Liver (tissue), 9 donors: Measurements from ENCODE around the gene WWC1. TPM values are rescaled to one million over a fixed set of nuclear protein-coding genes. Genes with fewer than 3 reads are reported as not detected.

Source experiments
- DNase-seq: peaks from one replicate; pipeline ENCODE4 v3.0.0-alpha.2; 2017; ENCODE audit warnings: low spot score
- H3K27ac ChIP-seq, 2 donors: one replicate each; pipeline ENCODE4 v1.7.0; 2013; ENCODE audit warnings: inconsistent platforms in 2 of 2, low read length in 2 of 2, control low read depth in 1 of 2, low read depth in 1 of 2, mild to moderate bottlenecking in 1 of 2
- H3K27me3 ChIP-seq, 4 donors: one replicate each; pipeline versions ENCODE4 v1.6.1 to v1.7.0; 2013; ENCODE audit warnings: low read length in 3 of 4, inconsistent platforms in 1 of 4, mild to moderate bottlenecking in 1 of 4, moderate library complexity in 1 of 4; ENCODE audit not compliant: control insufficient read depth in 4 of 4, insufficient read depth in 4 of 4
- H3K36me3 ChIP-seq, 4 donors: one replicate each; pipeline versions ENCODE4 v1.6.1 to v1.7.0; 2013; ENCODE audit warnings: low read length in 3 of 4, mild to moderate bottlenecking in 3 of 4, low read depth in 1 of 4, moderate library complexity in 1 of 4; ENCODE audit not compliant: control insufficient read depth in 4 of 4, insufficient read depth in 3 of 4
- H3K4me1 ChIP-seq, 4 donors: one replicate each; pipeline versions ENCODE4 v1.6.1 to v1.7.0; 2013; ENCODE audit warnings: low read length in 3 of 4, mild to moderate bottlenecking in 3 of 4, moderate library complexity in 1 of 4; ENCODE audit not compliant: control insufficient read depth in 4 of 4, insufficient read depth in 4 of 4
- H3K4me3 ChIP-seq, 3 donors: one replicate each; pipeline versions ENCODE4 v1.6.1 to v1.7.0; 2013; ENCODE audit warnings: low read length in 3 of 3, control low read depth in 1 of 3, low read depth in 1 of 3, mild to moderate bottlenecking in 1 of 3
- H3K9ac ChIP-seq, 2 donors: one replicate each; pipeline ENCODE4 v1.7.0; 2013; ENCODE audit warnings: low read length in 2 of 2, mild to moderate bottlenecking in 2 of 2, moderate library complexity in 2 of 2, control low read depth in 1 of 2, low read depth in 1 of 2
- H3K9me3 ChIP-seq, 4 donors: one replicate each; pipeline versions ENCODE4 v1.6.1 to v1.7.0; 2013; ENCODE audit warnings: low read length in 3 of 4; ENCODE audit not compliant: control insufficient read depth in 4 of 4
- ATF3 ChIP-seq: IDR thresholded peaks from 2 replicates; pipeline ENCODE4 v1.6.1; 2016; ENCODE audit warnings: antibody characterized with exemption
- CTCF ChIP-seq: fragments of 150-350 bp; IDR thresholded peaks from 2 replicates; pipeline ENCODE4 v1.5.1; 2017; ENCODE audit warnings: improper control_type of control experiment, low read depth, low read length; ENCODE audit not compliant: missing input control
- EGR1 ChIP-seq, 2 donors: IDR thresholded peaks; 2 replicates each; pipeline ENCODE4 v1.6.1; 2016 to 2018; ENCODE audit warnings: antibody characterized with exemption in 2 of 2, low read depth in 2 of 2
- FOXA1 ChIP-seq: IDR thresholded peaks from 2 replicates; pipeline ENCODE4 v1.6.1; 2016; ENCODE audit warnings: antibody characterized with exemption
- FOXA2 ChIP-seq: IDR thresholded peaks from 2 replicates; pipeline ENCODE4 v1.6.1; 2016; ENCODE audit warnings: antibody characterized with exemption
- GABPA ChIP-seq, 2 donors: IDR thresholded peaks in 1 of 2; conservative IDR thresholded peaks in 1 of 2; 2 replicates each; pipeline ENCODE4 v1.6.1; 2016; ENCODE audit warnings: antibody characterized with exemption in 2 of 2, mild to moderate bottlenecking in 1 of 2, moderate library complexity in 1 of 2
- HNF4G ChIP-seq: IDR thresholded peaks from 2 replicates; pipeline ENCODE4 v1.6.1; 2016; ENCODE audit warnings: antibody characterized with exemption
- JUND ChIP-seq, 2 donors: IDR thresholded peaks; 2 replicates each; pipeline ENCODE4 v1.6.1; 2016; ENCODE audit warnings: antibody characterized with exemption in 2 of 2
- MAX ChIP-seq: IDR thresholded peaks from 2 replicates; pipeline ENCODE4 v1.6.1; 2016; ENCODE audit warnings: antibody characterized with exemption
- NR2F2 ChIP-seq: IDR thresholded peaks from 2 replicates; pipeline ENCODE4 v1.6.1; 2016; ENCODE audit warnings: antibody characterized with exemption
- RAD21 ChIP-seq, 2 donors: IDR thresholded peaks; 2 replicates each; pipeline ENCODE4 v1.6.1; 2016; ENCODE audit warnings: antibody characterized with exemption in 2 of 2, mild to moderate bottlenecking in 2 of 2
- REST ChIP-seq: IDR thresholded peaks from 2 replicates; pipeline ENCODE4 v1.6.1; 2016; ENCODE audit warnings: antibody characterized with exemption, mild to moderate bottlenecking
- RXRA ChIP-seq, 2 donors: IDR thresholded peaks; 2 replicates each; pipeline ENCODE4 v1.6.1; 2017 to 2018; ENCODE audit warnings: antibody characterized with exemption in 2 of 2, mild to moderate bottlenecking in 1 of 2
- SP1 ChIP-seq: IDR thresholded peaks from 2 replicates; pipeline ENCODE4 v1.6.1; 2018; ENCODE audit warnings: antibody characterized with exemption, mild to moderate bottlenecking
- TAF1 ChIP-seq: conservative IDR thresholded peaks from 2 replicates; pipeline ENCODE4 v1.6.1; 2016; ENCODE audit warnings: antibody characterized with exemption, mild to moderate bottlenecking
- YY1 ChIP-seq: IDR thresholded peaks from 2 replicates; pipeline ENCODE4 v1.6.1; 2016; ENCODE audit warnings: antibody characterized with exemption, mild to moderate bottlenecking
- ZBTB33 ChIP-seq: IDR thresholded peaks from 2 replicates; pipeline ENCODE4 v1.6.1; 2016; ENCODE audit warnings: antibody characterized with exemption
- WGBS: extraction: QIAGEN DNeasy Blood & Tissue Kit; methylation state at CpG from one replicate; pipeline ENCODE4 v1.1.7; 2013; 5-methylcytosine and 5-hydroxymethylcytosine counted together
- polyA plus RNA-seq, 2 donors: library from polyadenylated mRNA; stranded (reverse) in 1 of 2; unstranded in 1 of 2; fragments of 200-250 nt in 1 of 2; fragments of >200 nt in 1 of 2; fragmentation: Nextera tagmentation in 1 of 2; extraction: Ambion mirVana in 1 of 2; gene quantifications; one replicate each; pipeline versions ENCODE4 v1.2.1 to v1.2.3, GENCODE V29; 2013 to 2015
- total RNA-seq, 2 donors: library from RNA; depleted of rRNA; stranded (reverse); fragments of >200 nt; gene quantifications; one replicate each; pipeline ENCODE4 v1.2.3, GENCODE V29; 2014
- donor health status: healthy.
- donor health status: healthy.
- donor health status: healthy.
- donor health status: healthy.
- donor health status: healthy.

Gene WWC1
- total and polyA plus RNA-seq, 4 donors, result 5.9 to 25.1 (median 14.8) TPM

- 96% methylated on average over 1 of the region's 1 CpG for WGBS
- H3K4me3 ChIP-seq, result no peak overlapping the region
- H3K27me3 ChIP-seq, result no peaks in the 10 kb centered on the region
- no peak for TF ChIP-seq RAD21 (IDR thresholded peaks at IDR 0.05)
- no peak for TF ChIP-seq GABPA (IDR thresholded peaks at IDR 0.05 in 1 of 2, conservative IDR thresholded peaks at IDR 0.05 in 1 of 2)
- TF ChIP-seq CTCF, result no peak
- TF ChIP-seq JUND (IDR thresholded peaks at IDR 0.05), result no peak
- TF ChIP-seq YY1, result no peak
- no peak for TF ChIP-seq FOXA2
- TF ChIP-seq SP1, result no peak
- no peak for TF ChIP-seq ATF3
- no peak for TF ChIP-seq NR2F2
- TF ChIP-seq ZBTB33, result no peak
- TF ChIP-seq EGR1 (IDR thresholded peaks at IDR 0.05; ENCODE audit: low read depth in 2 of 2), result no peak
- TF ChIP-seq MAX, result no peak
- no peak for TF ChIP-seq HNF4G
- TF ChIP-seq REST, result no peak
- H3K36me3 ChIP-seq, result no peaks in the 10 kb centered on the region
- H3K9me3 ChIP-seq, result no peaks in the 10 kb centered on the region
- DNase-seq, result no peak
- no peak overlapping the region for H3K9ac ChIP-seq
- no peaks in the 10 kb centered on the region for H3K4me1 ChIP-seq
- H3K27ac ChIP-seq, result no peak overlapping the region
These were observed 49.0 kb downstream of the WWC1 start for GRCh38 chr5:168340487-168340886.

GRCh38 chr5:168341178-168341577 lies 49.7 kb downstream of the WWC1 start:
- Histone ChIP-seq H3K9ac (no peak overlapping the region), H3K4me1 (no peaks in the 10 kb centered on the region), H3K36me3 (no peaks in the 10 kb centered on the region), H3K4me3 (no peak overlapping the region), H3K27ac (no peak overlapping the region), H3K9me3 (no peaks in the 10 kb centered on the region), H3K27me3 (no peaks in the 10 kb centered on the region)
- DNase-seq, result no peak
- 95% methylated on average over 2 of the region's 2 CpGs for WGBS
- TF ChIP-seq FOXA1, result no peak
- no peak for TF ChIP-seq TAF1
- TF ChIP-seq RXRA (IDR thresholded peaks at IDR 0.05), result no peak
- no peak for TF ChIP-seq RAD21 (IDR thresholded peaks at IDR 0.05)
- no peak for TF ChIP-seq NR2F2
- no peak for TF ChIP-seq GABPA (IDR thresholded peaks at IDR 0.05 in 1 of 2, conservative IDR thresholded peaks at IDR 0.05 in 1 of 2)
- no peak for TF ChIP-seq ZBTB33
- no peak for TF ChIP-seq MAX
- no peak for TF ChIP-seq REST
